Fibroblast of the conjunctiva (primary cell): ENCODE results near the gene FOXD3.

Source experiments
- DNase-seq: peaks from one replicate; pipeline ENCODE4 v3.0.0-alpha.2; 2010; ENCODE audit warnings: low read depth

The FOXD3 gene

GRCh38 chr1:63362073-63362472 is 39.7 kb downstream of the FOXD3 start:
- no peak for DNase-seq

GRCh38 chr1:63362578-63362977 is 40.2 kb downstream of the FOXD3 start:
- no peak for DNase-seq

- DNase-seq = no peak
These were observed 40.6 kb downstream of the FOXD3 start for GRCh38 chr1:63363014-63363413.

DNA sequence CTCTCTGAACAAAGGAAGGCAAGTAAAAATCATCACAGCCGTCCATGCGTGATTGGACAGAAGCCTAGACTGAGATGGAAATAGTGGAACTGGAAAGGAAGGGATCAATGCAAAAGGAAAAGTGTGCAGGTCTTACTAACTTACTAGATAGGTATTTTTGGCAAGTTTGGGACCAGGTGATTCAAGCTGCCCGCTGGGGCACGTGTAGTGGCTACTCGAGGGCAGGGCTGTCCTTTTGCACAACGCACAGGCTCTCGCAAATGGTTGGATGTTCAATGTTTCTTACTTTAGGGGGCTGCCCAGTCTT is 44.5 kb downstream of the FOXD3 start:
- no peak for DNase-seq

DNA sequence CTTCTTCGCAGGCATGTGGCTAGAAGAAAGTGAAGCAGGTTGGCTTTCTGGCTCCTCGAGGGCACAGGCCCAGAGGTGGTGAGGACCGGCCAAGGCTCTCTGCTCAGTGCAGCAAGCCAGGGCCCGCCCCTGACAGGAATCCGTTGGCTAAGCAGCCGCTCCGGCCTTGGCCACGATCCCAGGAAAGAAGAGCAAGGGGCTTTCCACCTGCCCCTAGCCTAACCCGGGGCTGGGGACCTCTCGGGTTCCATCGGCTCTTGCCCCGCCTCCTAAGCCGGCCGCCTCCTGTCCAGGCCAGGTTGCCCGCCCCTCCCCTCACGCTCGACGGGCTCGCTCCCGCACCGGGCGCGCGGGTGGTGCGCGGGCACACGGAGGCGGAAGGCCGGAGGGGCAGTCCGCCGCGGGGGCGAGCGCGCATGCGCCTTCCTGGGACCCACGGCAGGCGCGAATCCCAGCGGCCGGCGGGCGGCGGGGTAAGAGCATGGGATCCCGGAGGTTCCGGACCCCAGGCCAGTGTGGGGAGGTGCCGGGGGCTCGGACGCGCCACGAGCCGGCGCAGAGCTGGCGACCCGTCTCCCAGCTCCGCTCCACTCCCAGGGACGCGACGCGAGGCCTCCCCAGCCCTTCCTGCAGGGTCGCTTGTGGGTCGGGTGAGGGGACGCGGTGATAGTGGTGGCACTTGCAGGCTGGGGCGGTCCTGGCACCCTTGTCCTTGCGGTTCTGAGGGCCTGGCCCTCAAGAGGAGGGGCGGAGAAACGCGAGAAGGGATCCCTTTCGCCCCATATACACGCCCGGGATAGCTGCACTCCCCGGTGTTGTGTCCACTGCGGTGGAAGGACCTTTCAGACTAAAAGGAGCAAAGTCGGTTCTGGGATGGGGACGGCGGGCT is 45.1 kb downstream of the FOXD3 start, which contains the start of gene ALG6:
TSS of gene ALG6 (plus strand) at position 413 of the 889 bp plus-strand sequence. CDS start 3,351 bp downstream, outside the sequence.
- peak; percentile 86 for DNase-seq

- DNase-seq = no peak
These were observed 45.8 kb downstream of the FOXD3 start for GRCh38 chr1:63368131-63368530.
